Hematopoietic multipotent progenitor cell treated with erythropoietin and hydrocortisone succinate and interleukin-3 and kit ligand, for 17 days (in vitro differentiated cells): Measurements from ENCODE around the gene GAS2L2.
"Not testable (repeated sequence)": the region's sequence is repeated elsewhere in the genome, so short reads cannot be mapped to it uniquely, and the experiment has no call there.

ENCODE experiments used
- DNase-seq: peaks from one replicate; pipeline ENCODE4 v3.0.0-alpha.2; 2015; ENCODE audit warnings: low spot score

GAS2L2 gene

DNA sequence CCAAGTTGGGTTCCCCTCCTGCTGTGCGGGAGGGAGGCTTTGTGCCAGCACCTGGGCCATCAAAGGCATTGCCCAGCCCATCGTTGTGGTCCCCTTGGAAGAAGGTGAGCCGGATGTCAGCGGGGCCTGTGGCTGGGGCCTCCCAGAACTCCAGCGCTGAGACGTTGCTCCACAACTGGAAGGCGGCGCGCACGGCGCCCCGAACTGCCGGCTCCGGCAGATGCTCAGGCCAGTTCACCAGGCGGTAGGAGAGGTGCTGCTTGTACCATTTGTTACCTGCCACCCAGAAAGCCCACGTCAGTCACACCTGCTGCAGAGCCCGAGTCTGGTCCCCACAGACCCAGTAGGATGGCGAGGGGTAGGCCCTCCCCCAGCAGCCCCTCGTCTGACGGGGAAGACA lies 20.1 kb upstream of the GAS2L2 start:
- DNase-seq = no peak

DNA sequence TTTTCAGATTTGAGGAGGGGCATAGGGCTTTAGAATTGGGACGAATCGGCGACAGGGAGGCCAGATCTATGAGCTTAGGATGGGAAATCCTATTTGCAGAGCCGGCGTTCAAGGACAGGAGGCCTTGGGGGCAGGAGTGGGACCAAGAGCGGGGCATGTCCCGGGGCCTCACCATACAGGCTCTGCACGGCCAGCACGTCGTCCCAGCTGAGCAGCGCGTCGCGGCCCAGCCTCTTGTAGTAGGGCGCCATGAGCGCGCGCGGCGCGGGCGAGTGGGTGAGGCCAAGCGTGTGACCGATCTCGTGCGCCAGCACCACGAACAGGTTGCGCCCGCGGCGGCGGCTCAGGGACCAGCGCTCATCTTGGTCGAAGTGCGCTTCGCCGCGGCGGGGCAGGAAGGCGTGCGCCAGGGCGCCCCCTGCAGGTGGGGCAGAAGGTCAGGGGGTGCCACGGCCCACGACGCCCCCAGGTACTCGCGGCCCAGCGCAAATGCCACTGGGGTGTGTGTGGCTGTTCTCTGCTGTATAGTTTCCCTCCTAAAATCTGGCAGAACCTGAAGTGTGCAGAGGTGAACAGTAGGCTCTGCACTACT lies 17.0 kb upstream of the GAS2L2 start:
- no peak for DNase-seq

DNA sequence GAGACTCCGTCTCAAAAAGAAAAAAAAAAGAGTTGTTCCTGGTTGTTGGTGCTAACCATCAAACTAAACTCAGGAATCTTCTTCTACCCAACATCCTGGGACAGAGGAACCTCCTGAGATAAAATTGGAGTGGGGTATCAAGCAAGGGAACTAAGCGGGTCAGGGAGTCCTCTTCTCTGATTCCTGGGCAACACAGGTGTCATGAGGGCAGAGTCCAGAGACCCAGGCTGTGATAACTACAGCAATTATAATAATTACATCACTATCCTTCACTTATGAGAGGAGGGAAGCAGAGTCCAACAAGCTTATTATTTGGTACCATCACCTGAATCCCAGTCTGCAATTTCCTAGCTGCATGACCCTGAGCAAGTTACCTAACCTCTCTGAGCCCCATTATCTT lies 15.8 kb upstream of the GAS2L2 start:
- DNase-seq = no peak

DNA sequence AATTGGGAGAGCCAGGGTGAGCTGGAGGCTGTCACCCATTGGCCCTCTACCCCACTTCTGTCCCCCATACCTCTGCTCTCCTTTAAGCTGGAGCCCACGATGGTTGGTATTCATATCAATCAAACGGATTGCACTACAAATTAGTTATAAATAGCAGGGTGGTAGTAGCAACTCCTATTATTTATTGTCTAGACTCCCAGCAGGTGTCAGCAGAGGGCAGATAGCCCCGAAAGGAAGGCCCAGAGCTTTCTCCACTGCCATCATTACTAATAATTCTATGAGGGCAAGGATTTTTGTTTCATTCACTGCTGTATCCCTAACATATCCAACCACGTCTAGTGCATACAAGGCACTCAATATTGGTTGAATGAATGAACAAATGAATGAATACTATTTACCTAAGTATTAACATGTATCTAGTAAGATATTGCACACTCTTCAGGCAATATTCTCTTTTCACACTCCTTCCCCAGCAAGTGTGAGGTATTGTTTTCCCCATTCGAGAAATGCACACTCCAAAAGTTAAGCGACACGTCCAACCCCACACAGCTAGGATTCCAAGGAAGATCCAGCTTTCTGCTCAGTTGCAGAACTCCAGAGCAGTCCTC lies 14.0 kb upstream of the GAS2L2 start:
- DNase-seq = no peak

DNA sequence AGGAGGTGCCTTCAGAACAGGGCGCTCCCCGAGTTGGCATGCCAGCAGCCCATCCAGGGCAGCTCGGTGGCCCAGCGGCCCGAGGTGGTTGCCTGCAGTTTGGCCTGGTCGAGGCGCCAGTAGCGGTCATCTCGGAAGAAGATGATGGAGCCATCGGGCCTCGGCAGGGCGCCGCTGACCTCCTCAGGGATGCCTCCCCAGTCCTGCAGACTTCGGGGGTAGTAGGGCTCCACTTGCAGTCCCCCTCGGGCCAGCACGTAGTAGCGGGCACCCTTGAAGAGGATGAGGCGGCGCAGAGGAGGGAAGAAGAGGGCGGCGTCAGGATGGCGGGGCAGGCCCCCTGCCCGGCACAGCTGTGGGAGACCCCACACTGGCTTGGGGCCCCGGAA lies 13.4 kb upstream of the GAS2L2 start:
- no peak for DNase-seq

DNA sequence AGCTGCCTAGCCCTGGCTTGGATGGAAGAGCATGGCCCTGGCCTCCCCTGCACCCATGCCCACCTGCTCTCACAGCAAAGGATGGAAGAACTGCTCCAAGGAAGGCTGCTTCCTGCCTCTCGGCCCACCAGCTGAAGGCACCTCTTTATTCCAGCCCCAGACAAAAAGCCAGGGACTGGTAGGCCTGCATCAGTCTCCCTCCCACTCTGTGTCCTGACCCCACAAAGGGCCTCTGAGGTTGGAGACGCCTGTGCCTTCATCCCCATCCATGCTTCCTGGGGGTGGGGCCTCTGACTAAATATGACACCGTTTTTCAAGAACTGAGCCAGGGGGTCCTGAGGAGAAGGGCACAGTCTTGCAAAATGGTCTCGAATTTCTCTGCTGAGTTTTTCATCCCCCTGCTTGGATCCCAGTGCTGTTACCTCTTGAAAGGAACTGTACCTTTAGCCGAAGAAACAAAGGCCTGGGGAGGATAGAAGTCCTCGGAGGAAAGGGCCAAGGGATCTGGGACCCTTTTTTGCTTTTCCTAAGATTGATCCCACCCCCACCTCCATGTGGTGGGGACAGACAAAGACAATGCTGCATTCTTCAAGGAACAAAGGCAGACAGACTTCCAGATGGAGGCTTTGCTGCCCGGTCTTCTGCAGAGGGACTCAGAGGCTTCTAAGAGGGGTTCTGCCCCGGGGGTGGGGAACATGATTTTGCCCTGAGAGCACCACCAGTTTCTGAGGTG lies 12.9 kb upstream of the GAS2L2 start:
- DNase-seq = no peak

DNA sequence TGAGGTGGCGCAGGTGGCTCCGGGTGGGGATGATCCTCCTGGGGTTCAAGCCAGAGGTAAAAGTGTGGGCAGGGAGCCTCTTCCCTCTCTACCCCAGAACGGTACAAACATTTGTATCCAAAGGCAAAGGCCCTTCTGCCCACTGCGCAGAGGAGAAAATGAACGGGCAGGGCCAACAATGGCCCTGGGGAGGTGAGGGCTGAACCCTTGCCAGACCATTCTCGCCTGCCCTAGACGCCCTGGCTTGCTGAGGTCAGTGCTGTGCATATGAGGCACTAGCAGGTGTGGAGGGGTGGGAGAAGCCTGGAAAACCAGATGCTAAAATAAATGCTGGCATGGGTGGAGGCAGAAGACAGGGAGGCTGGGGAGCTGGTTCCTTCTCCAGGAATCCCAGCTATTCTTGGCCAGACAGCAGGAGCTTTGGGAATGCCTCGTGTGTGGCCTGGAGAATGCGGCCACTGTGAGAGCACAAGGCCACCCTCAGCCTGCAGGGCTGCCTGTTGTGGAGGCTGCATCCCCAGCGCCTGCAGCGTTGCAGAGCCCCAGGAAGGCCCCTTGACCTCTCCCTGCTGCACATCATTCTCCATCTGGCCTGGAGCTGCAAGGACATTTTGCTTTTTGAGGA lies 12.2 kb upstream of the GAS2L2 start:
- DNase-seq = no peak

DNA sequence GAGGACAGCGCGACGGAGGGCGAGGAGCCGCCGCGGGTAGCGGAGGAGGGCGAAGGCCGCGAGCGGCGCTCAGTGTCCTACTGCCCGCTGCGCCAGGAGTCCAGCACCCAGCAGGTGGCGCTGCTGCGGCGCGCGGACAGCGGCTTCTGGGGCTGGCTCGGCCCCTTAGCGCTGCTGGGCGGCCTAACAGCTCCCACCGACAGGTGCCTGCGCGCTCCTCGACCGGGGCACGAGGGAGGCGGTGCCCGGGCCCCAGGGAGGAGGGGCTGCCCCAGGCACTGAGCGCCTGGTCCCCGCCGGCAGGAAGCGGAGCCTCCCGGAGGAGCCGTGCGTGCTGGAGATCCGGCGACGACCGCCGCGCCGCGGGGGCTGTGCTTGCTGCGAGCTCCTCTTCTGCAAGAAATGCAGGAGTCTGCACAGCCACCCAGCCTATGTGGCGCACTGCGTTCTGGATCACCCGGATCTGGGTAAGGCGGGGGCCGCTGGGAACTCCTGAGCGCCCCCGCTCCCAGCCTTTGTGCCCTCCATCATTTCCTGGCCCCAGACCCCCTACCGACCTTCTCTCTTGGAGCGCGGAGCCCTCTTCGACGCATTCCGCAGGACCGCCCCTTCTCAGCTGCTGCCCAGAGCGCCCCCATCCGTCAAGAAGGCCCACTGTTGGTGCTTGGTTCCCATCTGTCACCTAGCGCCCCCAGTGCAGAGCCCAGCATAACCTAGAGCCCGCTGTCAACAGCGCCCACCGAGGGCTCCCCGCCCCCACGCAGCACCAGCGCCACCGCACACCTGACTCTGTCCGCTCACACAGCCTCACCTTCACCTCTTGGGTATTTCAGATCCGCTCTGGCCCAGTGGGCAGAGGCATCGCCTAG lies 11.3 kb upstream of the GAS2L2 start:
- DNase-seq = peak; percentile 85

DNA sequence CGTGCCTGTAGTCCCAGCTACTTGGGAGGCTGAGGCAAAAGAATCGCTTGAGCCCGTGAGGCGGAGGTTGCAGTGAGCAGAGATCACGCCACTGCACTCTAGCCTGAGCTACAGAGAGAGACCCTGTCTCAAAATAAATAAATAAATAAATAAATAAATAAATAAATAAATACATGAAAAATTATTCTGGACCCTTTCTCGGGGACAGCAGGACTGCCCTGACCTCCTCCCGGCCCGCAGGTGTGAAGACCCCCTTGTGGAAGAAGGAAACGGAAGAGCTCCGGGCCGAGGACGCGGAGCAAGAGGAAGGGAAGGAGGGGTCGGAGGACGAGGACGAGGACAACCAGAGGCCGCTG lies 10.7 kb upstream of the GAS2L2 start:
- no peak for DNase-seq

DNA sequence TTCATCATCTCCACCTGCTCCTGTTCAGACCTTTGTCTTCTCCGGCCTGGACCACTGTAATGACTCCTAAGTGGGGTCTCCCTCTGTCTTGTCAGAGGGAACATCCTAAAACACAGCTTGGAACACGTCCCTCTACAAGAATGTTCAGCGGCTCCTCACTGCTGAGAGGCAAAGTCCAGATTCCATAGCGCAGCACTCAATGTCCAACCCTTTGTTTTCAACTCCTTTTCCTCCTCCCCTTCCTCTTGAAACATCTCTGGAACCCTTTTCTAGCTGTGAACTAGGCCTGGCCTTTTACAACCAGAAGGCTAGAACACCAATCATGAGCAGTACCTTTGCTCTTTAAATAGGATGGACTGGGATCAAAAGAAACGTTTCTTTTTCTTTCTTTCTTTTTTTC lies 8.6 kb upstream of the GAS2L2 start:
- DNase-seq = no peak

DNA sequence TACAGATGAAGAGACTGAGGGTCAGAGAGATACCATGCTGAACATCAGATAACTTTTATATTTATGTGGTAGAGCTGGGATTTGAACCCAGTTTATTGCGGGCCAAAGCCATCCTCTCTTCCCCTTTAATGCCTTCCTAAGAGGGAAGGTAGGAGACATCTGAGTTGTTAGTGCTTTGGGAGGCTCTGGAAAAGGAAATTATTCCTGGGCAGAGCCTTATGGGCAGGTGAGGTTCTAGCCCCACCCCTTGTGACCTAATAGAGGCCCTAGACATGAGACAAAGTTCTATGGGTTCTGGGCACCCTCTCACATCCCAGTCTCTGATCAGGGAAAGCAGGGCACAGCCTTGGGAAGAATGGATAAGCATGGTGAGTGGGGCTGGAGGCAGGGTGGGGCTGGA lies 7.5 kb upstream of the GAS2L2 start, which contains the start of gene C17orf50:
C17orf50 (plus strand) TSS at position 301 of the 400 bp plus-strand sequence; CDS start at position 356, 55 bp downstream.
- DNase-seq = no peak

DNA sequence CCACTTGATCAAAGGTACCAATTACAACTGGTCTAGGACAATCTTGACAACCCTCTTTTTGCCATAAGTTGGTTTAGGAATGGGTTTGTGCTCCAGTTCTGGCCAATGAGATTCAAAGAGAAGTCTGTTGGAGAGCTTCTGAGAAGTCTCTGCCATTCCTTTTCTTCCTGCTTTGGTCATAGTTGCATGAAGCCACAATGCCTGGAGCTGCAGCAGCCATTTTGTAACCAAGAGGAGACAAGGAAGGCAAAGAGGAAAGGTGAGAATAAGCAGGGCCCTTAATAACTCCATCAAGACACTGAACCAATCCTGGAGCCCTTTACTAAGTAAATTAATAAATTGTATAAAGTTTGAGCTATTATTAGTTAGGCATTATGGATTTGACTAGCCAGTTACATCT lies 4.2 kb upstream of the GAS2L2 start:
- DNase-seq = no peak

DNA sequence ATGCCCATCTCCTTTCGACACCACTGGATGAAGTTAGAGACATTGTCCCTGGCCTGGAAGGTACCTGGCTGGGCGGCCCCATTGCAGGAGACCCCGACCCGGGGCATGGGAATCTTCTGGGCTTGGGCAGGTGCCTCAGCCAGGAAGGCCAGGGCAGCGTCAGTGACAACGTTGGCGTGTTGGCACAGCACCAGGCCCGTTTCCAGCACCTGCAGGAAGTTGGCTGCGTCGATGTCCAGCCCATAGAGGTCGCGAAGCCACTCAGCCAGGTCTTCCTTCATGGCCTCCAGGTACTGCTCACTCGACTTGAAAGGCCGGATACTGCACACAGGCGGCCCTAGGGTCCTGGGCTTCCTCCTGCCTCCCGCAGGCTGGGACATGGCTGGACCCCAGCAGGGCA lies 568 bp downstream of the GAS2L2 start:
- no peak for DNase-seq

DNA sequence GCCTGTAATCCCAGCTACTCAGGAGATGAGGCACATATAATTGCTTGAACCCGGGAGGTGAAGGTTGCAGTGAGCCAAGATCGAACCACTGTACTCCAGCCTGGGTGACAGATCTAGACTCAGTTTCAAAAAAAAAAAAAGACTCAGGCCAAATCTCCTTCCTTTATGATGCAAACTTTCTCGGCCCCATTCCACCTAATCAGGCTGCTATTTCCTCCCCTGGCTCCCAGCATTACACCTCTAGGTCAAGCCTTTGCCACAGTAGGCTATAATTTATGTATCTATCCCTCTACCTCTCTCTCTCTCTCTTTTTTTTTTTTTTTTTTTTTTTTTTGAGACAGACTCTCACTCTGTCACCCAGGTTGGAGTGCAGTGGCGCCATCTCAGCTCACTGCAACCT lies 1.5 kb downstream of the GAS2L2 start:
- not testable (repeated sequence) for DNase-seq

DNA sequence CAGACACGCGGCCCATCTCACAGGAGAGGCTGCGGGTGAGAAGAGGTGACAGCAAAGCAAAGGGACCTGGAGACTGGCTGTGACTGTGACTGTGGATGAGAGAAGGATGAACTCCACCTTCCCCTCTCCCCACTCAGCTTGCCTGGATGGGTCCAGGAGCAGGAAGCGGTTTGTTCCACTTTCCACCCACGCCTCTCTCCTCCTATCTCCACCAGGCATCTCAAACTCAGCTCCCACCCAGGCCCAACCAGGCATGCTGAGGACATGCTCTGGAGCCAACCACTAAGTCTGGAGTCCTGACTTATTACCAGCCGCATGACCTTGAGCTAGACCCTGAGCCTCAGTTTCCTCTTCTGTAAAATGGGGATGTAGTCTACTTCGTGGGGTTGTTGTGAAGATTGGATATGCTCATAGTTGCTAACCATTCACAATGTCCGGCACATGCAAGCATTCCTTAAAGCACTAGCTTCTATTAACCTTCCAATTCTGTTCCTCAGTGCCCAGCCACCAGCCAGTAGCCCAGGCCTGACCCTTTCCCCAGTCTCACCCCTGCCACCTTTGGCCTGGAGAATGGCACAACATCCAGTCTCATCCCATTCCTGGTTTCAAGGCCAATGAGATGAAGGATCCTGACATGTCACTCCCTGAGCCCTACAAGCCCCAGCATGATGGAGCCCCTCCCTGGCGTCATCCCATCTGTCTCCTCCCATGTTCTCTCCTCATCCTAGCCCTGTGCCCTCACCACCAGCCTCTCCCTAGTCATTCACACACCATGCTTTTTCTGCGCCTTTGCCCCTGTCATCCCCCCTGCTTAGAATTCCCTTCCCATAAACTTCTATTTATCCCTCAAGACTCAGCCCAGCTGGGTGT lies 2.3 kb downstream of the GAS2L2 start:
- DNase-seq = no peak

DNA sequence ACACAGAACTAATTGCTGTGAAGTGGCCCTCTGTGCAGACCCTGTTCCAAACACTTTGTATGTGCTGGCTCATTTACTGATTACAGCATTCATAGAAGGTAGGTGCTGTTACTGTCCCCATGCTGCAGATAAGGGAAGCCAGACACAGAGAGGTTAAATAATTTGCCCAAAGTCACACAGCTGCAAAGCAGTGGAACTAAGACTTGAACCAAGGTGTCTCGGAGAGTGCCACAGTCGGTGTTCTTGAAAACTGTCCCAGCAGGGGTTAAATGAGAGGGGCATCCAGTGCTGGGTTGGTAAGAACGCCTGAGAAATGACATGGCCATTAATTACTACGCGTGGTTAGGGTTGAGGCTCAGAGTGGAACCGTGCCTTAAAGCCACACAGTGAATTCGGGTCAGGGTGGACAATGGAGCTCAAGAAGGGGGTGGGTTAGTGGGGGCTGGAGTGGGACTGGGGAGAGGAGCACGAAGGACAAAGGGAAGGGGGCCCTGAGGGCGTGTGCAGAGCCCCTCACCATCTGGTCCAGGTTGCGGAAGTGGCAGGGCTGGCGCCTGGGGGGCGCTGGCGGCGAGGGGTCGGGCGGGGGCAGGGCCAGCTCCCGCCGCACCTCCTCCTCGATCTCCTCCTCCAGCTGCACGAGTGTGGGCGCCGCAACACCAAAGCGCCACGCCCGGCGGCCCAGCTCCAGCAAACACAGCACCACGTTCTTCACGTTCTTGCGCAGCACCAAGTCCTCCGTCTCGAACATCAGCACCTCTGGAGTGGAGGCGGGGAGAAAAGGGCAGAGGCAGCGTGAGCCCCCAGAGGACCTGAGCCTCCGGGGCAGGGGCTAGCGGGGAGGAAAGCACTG lies 3.3 kb downstream of the GAS2L2 start:
- no peak for DNase-seq

DNA sequence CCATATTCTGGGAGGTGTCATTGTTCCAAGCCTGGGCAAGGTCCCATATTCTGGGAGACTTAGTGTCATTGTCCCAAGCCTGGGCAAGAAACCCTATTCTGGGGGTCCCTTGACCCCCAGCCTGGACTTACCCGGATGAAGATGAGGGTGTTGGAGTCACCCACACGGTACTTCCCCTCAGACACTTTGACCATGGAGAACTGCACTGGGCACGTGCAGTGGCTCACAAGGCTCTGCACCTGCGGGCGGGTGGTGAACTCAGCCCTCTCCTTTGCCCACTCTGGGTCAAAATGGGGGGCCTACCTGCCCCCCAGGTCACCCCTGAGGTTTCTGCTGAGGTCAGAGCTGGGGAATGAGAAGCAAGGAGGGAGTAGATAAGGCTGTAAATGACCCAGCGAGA lies 4.1 kb downstream of the GAS2L2 start:
- DNase-seq = no peak

DNA sequence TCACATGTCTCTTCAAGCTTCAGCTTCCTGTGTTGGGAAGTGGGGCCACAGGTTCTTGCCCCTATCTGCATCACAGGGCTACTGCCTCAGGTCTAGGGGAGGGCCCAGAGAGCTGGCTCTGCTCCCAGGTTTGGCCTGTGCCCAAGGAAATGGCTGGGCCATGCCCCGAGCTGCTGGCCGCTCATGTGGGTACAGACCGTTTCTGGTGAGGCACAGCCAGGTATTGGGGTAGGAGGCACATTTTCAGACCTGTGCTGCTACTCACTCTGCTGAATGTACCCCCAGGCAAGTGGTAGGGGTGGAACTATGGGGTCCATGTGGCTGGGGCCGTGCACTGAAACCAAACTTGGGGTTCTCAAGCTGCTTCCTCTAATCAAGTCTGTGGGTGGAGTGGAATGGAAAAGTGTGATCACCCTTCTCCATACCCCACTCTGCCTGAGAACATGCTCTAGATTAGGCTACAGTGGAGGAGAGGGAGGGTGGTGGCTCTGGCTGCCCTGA lies 4.6 kb downstream of the GAS2L2 start:
- DNase-seq = peak; percentile 61

DNA sequence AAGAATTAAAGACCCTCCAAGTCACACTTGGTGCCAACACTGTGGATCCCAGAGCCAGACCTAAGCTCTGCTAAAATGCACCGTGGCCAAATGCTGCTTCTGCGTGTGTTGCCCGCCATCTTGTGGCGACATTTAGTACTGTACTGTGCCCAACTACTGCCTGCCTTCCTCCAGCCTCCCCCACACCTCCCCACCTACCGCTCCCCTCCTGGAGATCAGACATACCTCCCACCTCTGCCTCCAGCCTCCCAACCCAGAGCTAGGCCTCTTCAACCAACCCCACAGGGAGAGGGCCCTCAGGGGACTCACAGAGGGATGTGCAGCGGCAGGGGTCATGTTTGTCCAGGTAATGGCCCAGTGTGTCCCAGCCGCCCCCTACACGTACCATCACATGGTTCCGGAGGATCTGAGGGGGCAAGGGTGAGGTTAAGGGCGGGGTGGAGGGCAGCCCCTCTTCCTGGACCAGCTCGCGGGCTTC lies 5.5 kb downstream of the GAS2L2 start:
- DNase-seq = peak; percentile 80

DNA sequence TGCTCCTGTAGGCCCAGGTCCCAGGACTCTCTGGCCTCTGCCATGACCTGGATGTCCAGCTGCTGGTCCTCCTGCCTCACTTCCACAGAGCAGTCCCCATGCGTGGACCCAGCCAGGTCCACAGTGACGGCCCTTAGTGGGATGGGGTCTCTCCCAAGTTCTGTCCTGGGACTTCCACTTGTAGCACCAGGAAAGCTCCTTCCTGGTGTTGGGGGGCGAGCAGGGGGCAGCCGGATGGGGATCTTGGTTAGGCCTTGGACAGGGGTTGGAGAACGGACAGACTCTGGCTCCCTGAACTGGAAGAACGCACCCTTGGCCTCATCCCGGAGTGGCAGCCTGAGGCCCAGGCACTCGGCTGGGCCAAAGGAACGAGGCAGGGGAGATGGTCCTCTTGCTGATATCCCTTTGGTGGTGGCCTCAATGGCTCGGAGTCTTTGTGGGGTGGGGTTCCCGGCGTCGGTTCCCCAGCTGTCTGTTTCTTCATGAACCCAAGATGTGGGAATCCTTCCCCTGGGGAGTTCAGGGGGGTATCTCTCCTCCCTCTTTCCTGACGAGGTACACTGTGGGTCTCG lies 7.2 kb downstream of the GAS2L2 start:
- no peak for DNase-seq
